CD4-positive, alpha-beta T cell treated with Interleukin-17A for 4 hours (primary cell): Measurements from ENCODE around the gene UBFD1.
A peak's percentile ranks its signal among the peaks of the same experiment; 100 is the strongest.
"Not testable (repeated sequence)": the region's sequence is repeated elsewhere in the genome, so short reads cannot be mapped to it uniquely, and the experiment has no call there.

Source experiments
- DNase-seq: peaks from one replicate; pipeline ENCODE4 v3.0.0-alpha.2; 2020; ENCODE audit warnings: mixed read lengths

UBFD1 gene, protein sequence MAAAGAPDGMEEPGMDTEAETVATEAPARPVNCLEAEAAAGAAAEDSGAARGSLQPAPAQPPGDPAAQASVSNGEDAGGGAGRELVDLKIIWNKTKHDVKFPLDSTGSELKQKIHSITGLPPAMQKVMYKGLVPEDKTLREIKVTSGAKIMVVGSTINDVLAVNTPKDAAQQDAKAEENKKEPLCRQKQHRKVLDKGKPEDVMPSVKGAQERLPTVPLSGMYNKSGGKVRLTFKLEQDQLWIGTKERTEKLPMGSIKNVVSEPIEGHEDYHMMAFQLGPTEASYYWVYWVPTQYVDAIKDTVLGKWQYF

DNA sequence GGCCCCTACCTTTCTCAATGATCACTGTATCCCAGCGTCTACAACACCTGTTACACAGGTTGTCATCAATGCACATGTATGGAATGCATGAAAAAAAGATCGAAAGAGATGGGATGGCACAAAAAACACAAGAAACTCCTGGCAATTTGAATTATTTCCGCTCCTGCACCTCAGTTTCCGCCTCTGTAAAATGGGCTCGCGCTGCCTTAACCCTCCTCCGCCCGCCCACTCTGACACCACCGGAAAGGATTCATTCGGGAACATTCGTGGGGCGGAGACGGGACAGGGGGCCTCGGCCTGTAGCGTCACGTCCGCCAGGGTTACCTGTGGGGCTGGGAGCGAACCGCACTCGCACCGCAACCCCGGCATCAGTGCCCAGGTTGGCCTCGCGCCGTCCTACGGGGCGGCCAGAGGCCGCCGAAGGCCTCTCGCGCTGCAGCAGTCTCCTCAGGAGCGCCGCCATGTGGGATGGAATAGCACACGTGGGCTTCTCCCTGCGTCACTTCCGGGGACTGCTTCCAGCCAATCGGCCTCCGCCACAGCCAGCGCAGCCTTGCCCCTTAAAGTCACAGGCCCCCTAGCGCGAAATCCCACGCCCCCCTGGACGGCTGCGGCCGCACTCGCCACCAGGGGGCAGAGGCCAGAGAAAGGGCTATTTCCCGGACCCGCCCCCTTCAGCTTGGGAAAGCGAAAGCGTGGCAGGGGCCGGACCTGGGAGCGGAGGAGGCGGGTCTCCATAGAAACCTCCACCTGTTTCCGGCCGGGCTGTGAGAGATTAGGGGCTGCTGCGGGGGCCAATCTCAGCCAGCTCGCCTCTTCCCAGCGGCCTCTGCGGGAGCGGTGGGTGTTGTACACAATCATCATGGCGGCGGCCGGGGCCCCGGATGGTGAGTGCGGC, at the start of gene UBFD1, which contains the start of gene EARS2:
Gene UBFD1 (plus strand): TSS at position 847 of the 898 bp plus-strand sequence. CDS start 16 bp downstream, at position 863.
Gene EARS2 (minus strand): TSS at position 470 of the 898 bp plus-strand sequence. CDS start 7 bp downstream, at position 463.
- peak; percentile 96 for DNase-seq

DNA sequence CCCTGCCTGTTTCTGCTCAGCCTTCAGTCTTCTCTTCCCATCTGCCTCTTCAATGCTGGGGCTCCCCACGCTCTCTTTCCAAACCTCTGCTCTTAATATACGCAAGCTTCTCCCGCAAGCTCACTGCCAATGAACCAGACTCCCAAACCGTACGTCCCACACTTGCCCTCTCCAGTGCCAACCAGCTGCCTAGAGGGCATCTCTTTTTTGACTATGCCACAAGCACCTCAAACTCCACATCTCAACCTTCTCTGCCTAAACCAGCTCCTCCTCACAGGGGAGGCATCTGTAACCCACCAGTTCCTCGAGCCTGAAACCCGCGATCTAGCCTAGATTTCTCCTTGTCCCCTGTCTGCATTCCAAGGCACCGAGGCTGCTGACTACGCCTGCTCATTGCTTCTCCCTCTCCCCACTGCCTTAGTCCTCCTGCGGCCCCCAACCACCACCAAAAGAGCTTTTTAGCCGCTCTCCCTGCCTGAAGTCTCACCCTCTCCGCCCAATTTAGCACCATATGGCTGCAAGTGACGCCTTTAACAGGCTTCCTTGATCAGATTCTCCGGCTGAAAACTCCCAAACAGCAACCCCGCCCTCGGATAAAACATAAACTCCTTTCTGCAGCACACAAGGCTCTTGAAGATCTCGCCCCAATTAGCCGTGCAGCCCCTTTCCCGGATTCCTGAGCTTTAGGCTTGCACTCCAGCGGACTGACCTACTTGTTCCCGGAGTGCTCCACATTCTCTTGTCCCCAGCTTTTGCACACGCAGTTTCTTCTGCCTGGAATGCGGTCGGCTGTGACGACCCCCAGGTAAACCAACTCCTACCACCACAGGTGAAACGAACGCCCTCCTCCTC, 48.7 kb upstream of the UBFD1 start:
- DNase-seq, result no peak

DNA sequence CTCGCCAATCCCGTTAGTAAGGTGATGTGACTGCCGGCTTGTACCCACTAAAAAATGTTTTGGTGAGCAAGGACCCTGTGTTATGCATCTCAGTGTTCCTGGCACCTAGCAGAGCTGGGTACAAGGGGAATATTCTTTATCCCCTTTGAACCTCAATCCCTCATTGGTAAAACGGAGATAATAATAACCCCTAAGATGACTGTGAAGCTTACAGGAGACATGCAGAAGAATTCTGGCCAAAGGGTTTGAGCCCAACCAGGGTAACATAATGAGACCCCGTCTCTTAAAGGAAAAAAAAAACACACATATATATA, 48.1 kb upstream of the UBFD1 start:
- DNase-seq, result no peak

DNA sequence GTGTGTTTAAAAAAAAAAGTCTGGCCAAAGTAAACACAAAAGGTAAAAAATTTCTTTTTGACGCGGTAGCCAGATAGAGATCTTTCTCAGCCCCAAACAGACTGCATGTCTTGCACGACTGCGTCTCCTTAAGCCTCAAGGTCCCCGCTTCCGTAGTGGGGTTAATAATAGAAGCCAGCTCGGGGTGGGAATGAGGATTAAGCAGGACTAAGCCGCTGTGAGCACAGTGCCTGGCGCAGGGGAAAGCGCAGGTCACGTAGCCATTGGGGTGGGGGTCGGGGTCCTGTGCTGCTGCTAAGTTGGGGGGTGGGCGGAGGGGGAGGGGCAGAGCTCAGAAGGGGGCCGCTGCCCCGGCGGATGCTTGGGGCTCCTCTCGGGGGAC, 47.8 kb upstream of the UBFD1 start:
- DNase-seq, result peak; percentile 49

DNA sequence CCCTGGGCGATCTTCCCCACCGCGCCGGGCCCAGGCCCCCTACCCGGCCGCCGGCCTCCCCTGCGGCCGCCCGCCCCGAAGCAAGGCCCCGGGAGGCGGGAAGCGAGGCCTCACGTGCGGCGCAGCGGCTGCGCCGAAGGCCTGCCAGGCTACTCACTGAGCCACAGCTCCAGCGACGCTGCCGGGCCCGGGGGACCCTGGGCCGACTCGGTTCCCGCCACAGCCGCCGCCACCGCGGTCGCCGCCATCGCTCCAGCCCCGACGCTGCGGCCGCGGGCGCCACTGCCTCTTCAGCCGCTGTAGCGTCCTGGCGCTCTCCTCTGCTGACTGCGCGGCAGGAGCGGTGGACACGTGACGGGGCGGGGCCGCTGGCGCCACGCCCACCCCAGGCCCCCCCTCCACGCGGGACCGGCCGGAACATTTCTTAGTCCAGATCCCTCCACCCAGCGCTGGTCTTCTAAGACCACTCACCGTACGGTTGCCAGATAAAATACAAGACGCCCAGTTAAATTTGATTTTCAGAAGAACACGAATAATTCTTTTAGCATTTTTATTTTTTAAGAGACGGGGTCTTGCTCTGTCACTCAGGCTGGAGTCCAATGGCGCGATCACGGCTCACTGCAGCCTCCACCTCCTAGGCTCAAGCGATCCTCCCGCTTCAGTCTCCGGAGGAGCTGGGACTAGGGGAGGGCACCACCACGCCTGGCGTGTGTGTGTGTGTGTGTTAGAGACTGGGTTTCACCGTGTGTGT, 47.2 kb upstream of the UBFD1 start, which contains the start of gene GGA2:
Gene GGA2 (minus strand): TSS at position 331 of the 751 bp plus-strand sequence. CDS start 83 bp downstream, at position 248.
- peak; percentile 84 for DNase-seq

DNA sequence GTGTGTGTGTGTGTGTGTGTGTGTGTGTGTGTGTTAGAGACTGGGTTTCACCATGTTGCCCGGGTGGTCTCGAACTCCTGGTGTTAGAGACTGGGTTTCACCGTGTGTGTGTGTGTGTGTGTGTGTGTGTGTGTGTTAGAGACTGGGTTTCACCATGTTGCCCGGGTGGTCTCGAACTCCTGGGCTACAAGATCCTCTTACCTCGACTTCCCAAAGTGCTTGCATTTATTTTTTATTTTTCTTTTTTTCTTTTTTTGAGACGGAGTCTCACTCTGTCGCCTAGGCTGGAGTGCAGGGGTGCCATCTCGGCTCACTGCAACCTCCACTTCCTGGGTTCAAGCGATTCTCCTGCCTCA, 46.6 kb upstream of the UBFD1 start:
- not testable (repeated sequence) for DNase-seq

DNA sequence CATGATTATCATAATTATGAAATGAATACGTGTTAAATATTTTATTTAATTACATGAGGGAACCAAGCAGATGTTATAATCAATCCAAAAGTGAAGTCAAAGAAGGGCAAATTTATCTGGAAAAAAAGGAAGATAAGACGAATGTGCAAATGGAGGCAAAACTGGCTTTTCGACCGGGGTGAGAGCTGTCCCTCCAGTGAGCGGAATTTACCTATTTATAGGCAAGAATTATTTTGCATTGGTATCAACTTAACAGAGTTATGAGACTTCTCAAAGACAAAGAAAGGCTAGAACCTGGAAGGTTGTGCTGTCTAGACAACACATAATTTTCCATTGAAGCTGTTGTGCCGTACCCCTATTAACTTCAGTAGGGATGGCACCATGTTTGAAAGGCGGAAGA, 45.8 kb upstream of the UBFD1 start:
- no peak for DNase-seq

DNA sequence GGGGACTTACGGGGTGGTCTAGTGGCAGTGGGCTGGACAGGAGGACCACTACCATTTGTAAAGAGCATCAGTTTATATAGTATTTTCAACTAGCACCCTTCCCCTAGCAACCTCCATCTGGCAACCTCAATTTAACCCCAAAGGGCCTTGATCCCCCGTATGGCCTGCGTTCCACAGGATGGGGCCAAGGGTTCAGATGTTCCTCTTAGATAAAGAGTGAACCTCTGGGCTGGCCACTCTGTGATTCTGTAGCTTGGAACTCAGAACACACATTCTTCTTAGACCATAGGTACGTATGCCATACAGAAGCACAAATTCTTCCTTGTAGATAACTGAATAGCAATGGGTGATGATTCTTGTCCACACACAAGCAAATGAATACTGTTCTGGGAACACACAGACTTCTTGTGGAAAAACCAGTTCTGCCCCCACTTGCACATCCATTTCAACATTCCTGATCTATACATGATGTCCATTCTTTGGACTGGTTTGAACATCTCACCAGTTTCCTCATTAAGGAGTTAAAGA, 45.3 kb upstream of the UBFD1 start:
- DNase-seq, result no peak

DNA sequence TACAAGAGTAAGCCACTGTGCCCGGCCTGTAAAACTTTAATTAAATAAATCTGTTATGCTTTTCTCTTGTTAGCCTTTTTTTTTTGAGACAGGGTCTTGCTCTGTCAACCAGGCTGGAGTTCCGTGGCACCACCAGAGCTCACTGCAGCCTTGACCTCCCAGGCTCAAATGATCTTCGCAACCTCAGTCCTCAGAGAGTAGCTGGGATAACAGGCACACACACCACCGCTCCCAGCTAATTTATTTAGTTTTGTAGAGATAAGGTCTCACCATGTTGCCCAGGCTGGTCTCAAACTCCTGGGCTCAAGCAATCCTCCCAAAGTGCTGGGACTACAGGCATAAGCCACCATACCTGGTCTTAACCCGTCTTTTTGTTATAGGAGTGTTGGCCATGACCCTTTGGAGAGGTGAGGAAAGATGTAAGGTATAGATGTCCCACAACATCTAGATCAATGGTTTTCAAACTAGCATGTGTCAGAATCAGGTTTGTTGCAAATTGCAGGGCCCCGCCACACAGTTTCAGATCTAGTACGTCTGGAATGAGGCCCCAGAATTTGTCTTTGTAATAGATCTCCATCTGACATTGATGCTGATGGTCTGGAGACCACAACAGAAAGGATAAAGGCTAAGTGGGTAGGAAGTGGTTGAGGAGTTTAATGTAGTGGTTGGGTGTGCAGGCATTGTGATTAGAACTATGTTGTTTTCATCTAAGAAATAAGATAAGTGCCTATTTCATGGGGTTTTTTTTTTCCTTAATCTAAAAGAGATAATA, 43.0 kb upstream of the UBFD1 start:
- DNase-seq, result peak; percentile 43

DNA sequence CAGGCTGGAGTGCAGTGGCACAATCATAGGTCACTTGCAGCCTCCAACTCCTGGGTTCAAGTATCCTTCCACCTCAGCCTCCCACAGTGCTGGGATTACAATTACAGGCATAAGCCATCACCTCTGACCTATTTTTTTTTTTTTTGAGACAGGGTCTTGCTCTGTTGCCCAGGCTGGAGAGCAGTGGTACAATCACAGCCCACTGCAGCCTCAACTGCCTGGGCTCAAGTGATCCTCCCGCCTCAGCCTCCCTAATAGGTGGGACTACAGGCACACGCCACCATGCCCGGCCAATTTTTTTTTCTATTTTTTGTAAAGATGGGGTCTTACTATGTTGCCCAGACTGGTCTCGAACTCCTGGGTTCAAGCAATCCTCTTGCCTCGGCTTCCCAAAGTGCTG, 41.6 kb upstream of the UBFD1 start:
- DNase-seq, result no peak

DNA sequence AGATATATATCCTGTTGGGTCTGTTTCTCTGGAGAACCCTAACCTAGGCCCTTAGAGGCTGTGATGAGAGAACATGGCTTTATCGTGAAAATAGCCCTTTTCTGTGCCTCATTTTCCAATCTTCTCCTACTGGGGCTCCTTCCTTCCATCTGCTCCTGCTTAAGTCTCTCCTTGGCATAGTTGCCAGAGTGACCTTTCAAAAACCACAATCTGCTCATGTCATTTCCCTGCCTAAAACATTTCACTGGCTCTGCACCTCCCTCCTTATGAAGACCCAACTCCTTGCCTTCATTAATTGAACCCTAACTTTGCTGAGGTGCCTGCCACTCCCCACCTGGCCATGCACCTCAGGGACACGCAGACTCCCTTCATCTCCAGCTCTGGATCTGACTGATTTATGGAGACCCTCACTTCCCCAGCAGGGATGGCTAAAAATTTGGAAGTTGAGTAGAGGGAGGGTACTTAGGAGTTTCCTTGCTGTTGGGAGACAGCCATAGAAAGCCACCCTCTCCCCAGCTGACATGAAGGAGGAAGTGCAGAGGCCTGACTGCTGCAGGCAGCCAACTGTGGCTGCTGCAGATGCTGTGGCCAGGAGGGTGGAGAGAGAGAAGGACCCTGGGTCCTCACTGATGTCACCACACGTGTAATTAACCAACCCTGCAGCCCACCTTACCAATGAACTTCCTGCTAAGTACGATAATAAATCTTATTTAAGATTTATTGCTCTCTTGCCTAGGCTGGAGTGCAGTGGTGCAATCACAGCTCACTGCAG, 41.0 kb upstream of the UBFD1 start:
- DNase-seq, result no peak

DNA sequence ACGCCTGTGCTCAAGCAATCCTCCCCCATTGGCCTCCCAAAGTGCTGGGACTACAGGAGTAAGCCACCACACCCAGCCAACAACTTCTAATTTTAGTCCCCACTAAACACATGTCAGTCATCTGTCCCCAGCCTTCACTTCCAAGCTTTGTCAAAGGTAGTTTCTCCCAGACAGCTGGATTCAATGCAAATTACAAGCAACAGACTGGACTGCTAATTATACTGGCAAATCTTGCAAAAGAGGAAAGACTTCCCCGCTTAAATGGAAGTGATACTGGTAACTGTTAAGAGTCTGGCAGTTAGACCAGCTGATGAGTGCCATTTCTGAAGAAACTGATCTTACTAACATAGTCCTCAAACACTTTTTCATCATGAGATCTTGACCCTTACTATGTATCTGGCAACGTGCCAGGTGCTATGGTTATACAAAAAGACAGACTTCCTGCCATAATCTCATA, 39.1 kb upstream of the UBFD1 start:
- DNase-seq, result no peak

DNA sequence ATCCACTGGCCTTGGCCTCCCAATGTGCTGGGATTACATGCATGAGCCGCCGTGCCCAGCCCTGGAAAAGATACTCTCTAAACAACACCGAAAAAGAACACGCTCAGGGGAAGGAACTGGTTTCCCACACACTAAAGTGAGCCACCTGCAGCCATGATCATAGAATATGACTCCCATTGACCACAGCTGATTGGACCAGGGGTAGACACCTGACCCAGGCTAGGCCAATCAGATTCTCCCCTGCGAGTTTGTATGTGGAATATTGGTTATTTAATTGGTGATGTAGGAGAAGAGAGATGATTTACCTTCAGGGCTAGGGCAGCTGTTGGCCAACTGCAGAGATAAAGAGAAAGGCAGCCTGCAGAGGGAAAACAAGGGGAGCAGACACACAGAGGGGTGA, 38.2 kb upstream of the UBFD1 start:
- no peak for DNase-seq

DNA sequence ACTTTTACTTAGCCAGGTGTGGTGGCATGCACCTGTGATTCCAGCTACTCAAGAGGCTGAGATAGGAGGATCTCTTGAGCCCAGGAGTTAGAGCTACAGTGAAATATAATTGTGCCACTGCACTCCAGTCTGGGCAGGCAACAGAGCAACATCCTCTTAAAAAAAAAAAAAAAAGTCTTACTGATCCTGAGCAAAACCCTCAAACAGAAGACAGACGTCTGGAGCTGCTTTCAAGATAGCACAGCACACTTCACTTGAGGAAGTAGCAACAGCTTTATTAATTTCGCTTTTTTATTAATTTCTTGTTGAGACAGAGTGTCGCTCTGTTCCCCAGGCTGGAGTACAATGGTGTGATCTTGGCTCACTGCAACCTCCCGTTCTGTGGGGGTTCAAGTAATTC, 37.0 kb upstream of the UBFD1 start:
- no peak for DNase-seq

DNA sequence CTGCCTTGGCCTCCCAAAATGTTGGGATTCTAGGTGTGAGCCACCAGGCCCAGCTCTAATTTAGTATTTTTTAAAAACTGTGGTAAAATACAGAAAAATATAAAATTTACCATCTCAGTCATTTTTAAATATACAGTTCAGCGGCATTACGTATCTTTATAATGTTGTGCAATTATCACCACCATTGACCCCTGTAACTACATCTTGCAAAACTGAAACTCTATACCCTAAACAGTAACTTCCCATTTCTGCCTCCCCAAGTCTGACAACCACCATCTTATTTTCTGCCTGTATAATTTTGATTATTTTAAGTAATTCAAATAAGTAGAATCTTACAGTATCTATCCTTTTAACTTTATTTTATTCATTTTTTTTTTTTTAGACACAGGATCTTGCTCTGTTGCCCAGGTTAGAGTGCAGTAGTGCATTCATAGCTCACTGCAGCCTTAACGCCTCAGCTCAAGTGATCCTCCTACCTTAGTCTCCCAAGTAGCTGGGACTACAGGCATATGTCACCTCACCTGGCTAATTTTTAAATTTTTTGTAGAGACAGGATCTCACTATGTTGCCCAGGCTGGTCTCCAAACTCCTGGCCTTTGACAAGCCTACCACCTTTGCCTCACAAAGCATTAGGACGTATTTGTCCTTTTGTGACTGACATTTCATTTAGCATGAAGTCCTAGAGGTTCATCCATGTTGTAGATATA, 36.3 kb upstream of the UBFD1 start:
- no peak for DNase-seq

DNA sequence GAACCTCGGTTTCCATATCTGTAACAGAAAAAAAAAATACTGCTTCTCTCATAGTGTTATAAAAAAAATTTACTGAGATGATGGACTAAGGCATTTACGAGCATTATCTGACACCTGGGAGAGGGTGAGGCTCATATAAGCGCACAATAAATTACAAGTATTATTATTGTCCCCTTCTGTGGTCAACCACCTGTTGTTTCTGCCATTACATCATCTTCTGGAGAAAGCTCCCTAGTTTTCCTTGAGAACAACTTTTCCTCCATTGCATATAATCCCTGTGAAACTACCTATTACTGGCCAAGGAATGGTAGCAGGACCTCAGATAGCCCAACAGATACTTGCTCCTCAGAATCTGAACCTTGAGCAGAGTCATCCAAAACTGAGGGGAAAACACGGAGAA, 35.6 kb upstream of the UBFD1 start:
- no peak for DNase-seq

DNA sequence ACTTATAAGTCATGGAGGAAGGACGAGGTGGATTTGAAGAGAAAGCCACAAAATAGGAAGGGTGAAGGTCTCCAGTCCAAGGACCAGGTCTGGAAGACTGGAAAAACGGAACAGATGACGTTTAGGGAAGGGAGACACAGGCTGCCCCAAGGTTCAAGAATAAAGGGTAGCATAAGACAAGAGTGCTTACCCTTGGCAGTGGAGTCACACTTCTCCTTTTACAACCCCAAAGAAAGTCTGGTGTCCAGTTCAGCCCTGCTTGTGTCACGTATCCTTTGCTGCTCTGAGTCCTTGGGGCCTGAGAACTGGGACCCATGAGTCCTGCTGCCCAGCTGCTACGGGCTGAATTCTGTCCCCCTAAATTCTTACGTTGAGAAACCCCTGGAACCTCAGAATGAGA, 34.2 kb upstream of the UBFD1 start:
- DNase-seq, result no peak

DNA sequence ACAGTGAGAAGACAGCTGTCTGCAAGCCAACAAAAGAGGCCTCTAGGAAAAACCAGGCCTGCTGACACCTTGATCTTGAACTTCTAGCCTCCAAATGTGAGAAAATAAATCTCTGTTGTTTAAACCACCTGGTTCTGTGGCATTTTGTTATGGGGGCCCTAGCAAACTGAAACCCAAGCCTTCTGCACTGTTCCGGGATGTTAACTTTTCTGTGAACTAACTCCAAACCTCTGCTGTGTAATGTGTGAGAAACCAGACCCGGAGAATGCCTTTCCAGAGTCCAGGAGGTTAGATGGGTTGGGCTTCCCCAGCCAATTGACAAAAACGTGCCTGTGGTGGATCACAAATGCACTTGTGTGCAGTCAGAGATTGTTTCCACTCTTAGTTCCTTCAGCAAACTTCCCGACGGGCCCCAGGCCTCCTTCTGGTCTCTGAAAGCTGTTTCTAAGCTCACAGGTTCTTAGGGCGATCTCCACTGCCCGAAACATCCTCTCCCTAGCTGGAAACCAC, 33.6 kb upstream of the UBFD1 start:
- DNase-seq, result no peak

DNA sequence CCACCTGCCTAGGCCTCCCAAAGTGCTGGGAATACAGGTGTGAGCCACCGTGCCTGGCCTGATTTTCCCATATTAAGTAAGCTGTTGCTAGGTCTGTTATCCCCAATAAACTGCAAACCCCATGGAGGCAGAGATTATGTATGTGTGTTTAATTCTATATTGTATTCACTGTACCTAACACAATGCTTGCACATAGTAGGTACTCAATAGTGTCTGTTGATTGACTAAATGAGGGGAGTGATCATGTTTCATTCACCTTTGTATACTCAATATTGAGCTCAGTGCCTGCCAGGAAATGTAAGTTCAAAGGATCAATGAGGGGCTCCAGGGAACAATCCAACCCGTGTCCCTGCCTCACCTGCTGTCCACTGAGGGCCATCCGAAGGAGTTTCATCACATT, 32.6 kb upstream of the UBFD1 start:
- DNase-seq, result no peak
